ENCODE data around the gene CYGB. TPM values are rescaled to one million over a fixed set of nuclear protein-coding genes. Genes with fewer than 3 reads are reported as not detected.
"Not testable (repeated sequence)": the region's sequence is repeated elsewhere in the genome, so short reads cannot be mapped to it uniquely, and the experiment has no call there.

CYGB gene
- polyA plus RNA-seq, 1 donor: 14.1 TPM

DNA sequence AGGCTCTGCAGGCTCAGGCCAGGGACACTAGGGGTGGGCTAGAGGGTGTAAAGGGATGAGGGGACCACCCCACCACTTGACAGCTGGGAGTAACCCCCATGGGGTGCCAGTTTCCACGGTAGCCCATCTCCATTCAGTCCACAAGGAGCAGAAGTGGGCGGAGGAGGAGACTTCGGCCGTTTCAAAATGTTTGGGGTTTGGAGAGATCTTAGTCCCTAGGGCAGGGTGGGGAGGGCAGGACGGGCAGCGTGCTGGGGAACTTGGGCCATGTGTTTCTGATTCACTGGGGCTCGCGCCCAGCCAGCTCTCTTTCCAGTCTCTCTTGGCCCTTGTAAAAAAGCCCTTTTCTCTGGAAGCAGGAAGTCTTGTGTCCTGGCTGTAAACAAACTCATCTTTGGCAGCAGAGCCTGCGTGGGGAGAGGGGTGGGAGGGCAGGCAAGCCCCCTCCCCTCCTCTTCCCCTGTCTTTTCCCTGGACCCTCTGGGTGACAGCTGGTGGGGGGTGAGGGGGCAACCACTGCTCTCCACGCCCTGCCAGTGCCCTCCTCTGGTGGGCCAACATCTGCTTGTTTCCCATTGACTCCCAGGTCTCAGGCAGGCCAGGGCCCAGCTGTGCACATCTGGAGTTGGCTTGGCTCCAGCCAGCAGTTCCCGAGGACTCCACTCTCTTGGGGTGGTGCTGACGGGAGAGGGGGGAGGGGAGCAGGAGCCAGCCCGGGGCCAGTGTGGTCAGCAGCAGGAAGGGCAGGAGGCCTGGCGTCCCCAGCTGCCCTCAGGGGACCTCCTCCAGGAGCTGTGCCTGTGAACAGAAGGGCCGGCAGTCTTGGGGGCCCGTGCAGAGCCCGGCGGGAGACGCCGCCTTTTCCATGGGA is 8.1 kb downstream of the CYGB start:
- peaks cover 52% of the 10 kb centered on the region for H3K4me1 ChIP-seq (ENCODE audit: control insufficient read depth, insufficient read depth, low read length)

DNA sequence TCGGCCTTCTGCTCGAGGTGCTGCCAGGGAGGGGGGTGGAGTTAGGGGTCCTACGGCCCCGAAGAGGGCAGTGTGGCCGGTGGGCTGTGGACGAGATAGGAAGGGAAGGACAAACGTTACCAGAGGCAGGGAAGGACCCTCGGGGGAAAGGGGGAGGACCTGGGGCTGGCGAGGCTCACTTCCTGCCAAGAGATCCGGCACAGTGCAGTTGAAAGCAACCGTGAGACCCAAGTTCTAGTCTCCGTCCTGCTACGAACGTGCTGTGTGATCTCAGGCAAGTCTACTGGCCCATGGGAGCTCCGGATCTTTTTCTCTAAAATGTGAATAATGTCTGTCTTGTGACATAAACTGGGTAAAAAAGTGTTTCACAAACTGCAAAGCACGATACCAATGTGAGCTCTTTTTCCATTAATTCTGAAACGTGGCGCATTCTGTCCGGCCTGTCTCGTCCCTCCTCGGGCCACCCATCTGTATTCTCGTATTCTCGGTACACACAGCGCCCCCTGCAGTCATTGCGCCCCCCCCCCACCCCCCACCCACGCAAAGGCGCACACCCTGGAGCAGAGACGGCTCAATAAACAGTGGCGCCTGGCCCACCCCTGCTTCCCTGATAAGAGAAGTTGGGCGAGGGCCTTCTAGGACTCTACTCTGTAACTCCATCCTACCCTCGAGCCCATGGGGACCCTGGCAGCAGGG is 8.8 kb downstream of the CYGB start:
- peak overlapping the region; percentile 81 for H3K27ac ChIP-seq (ENCODE audit: low read length)
- 85% methylated on average over 5 of the region's 31 CpGs for WGBS (ENCODE audit: insufficient coverage, low lambda C conversion rate)
- H3K36me3 ChIP-seq (ENCODE audit: control insufficient read depth, insufficient read depth, low read length): no peaks in the 10 kb centered on the region
- H3K4me1 ChIP-seq (ENCODE audit: control insufficient read depth, insufficient read depth, low read length): peaks cover 52% of the 10 kb centered on the region
- H3K4me3 ChIP-seq (ENCODE audit: low read length): no peak overlapping the region
- peaks cover 3% of the 10 kb centered on the region for H3K9me3 ChIP-seq (ENCODE audit: control insufficient read depth, low read depth, low read length)
- DNase-seq: no peak
- no peaks in the 10 kb centered on the region for H3K27me3 ChIP-seq (ENCODE audit: control insufficient read depth, insufficient read depth, low read length)

More for the DNA sequence above, 8.1 kb downstream of the CYGB start:
- no peaks in the 10 kb centered on the region for H3K36me3 ChIP-seq (ENCODE audit: control insufficient read depth, insufficient read depth, low read length)
- DNase-seq: peak; percentile 71 to 77
- no peaks in the 10 kb centered on the region for H3K27me3 ChIP-seq (ENCODE audit: control insufficient read depth, insufficient read depth, low read length)
- peaks cover 3% of the 10 kb centered on the region for H3K9me3 ChIP-seq (ENCODE audit: control insufficient read depth, low read depth, low read length)
- peak overlapping the region; percentile 81 for H3K27ac ChIP-seq (ENCODE audit: low read length)
- no CpG with 5 or more reads among the region's 20 CpGs for WGBS (ENCODE audit: insufficient coverage, low lambda C conversion rate)
- no peak overlapping the region for H3K4me3 ChIP-seq (ENCODE audit: low read length)

DNA sequence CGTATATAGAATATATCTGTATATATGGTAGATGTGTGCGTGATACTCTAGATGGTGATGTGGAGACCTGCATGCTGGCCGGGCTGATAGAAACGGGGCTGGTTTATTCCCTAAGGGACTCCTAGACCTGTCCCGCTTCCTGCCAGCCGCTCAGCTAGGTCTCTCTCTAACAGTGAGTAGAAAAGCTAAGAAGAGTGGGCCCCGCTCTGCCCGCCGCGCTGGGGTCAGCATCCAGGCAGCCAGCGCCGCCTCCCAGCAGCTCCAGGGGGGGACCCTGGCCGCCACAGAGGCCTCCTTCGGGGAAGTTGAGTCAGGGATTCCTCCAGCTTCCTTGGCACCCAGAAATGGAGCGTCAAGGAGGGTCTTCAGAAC is 9.4 kb downstream of the CYGB start:
- H3K27me3 ChIP-seq (ENCODE audit: control insufficient read depth, insufficient read depth, low read length): no peaks in the 10 kb centered on the region
- H3K4me1 ChIP-seq (ENCODE audit: control insufficient read depth, insufficient read depth, low read length): peaks cover 51% of the 10 kb centered on the region
- no peak for DNase-seq
- no CpG with 5 or more reads among the region's 15 CpGs for WGBS (ENCODE audit: insufficient coverage, low lambda C conversion rate)
- peaks cover 3% of the 10 kb centered on the region for H3K9me3 ChIP-seq (ENCODE audit: control insufficient read depth, low read depth, low read length)
- no peaks in the 10 kb centered on the region for H3K36me3 ChIP-seq (ENCODE audit: control insufficient read depth, insufficient read depth, low read length)
- H3K4me3 ChIP-seq (ENCODE audit: low read length): no peak overlapping the region
- peak overlapping the region; percentile 81 for H3K27ac ChIP-seq (ENCODE audit: low read length)

DNA sequence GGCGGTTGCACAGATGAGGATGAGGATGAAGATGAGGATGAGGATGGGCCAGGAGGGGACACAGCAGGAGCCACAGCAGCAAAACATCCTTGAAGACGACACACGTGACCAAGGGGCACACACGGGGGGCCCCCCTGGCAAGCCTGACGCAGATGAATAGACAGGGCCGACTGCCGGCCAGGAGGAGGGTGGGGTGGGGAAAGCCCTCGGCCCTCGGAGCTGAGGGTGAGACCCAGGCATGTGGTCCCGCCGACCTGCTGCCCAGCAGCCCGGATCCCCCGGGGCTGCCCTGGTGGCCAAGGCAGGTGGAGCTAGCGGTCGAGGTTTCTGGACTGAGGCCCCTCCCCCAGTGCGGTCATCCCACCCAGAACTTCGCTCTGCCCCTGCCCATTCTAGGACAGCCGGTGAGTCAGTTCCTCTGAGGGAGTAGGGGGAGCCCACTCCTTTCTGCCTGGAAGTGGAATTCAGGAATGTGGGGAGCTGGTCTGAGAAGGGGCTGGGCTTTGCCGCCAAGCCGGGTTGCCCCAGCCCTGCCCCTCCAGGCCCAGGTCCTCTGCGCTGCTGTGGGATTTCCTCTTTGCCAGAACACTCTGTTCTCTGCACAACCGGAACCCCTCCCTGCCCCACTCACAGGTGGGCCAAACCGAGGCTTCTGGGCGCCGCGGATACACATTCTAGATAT is 9.9 kb downstream of the CYGB start:
- WGBS (ENCODE audit: insufficient coverage, low lambda C conversion rate): no CpG with 5 or more reads among the region's 26 CpGs
- H3K4me1 ChIP-seq (ENCODE audit: control insufficient read depth, insufficient read depth, low read length): peaks cover 49% of the 10 kb centered on the region
- H3K27me3 ChIP-seq (ENCODE audit: control insufficient read depth, insufficient read depth, low read length): no peaks in the 10 kb centered on the region
- H3K9me3 ChIP-seq (ENCODE audit: control insufficient read depth, low read depth, low read length): peaks cover 3% of the 10 kb centered on the region
- DNase-seq: no peak
- H3K36me3 ChIP-seq (ENCODE audit: control insufficient read depth, insufficient read depth, low read length): no peaks in the 10 kb centered on the region
- H3K27ac ChIP-seq (ENCODE audit: low read length): peak overlapping the region; percentile 81
- H3K4me3 ChIP-seq (ENCODE audit: low read length): no peak overlapping the region

DNA sequence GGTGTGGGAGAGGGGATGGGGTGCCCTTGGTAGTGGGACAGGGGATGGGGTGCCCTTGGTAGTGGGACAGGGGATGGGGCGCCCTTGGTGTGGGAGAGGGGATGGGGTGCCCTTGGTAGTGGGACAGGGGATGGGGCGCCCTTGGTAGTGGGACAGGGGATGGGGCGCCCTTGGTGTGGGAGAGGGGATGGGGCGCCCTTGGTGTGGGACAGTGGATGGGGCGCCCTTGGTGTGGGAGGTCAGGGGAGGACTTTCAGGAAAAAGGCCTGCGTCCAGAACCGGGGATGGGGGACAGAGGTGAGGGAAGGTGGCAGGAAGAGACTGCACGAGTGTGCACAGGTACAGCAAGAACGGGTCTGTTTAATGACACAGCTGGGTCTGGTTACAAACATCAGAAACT is 10.5 kb downstream of the CYGB start:
- H3K27me3 ChIP-seq (ENCODE audit: control insufficient read depth, insufficient read depth, low read length); H3K9me3 ChIP-seq (ENCODE audit: control insufficient read depth, low read depth, low read length); DNase-seq; H3K4me3 ChIP-seq (ENCODE audit: low read length); H3K36me3 ChIP-seq (ENCODE audit: control insufficient read depth, insufficient read depth, low read length); H3K27ac ChIP-seq (ENCODE audit: low read length): not testable (repeated sequence)
- H3K4me1 ChIP-seq (ENCODE audit: control insufficient read depth, insufficient read depth, low read length): peaks cover 49% of the 10 kb centered on the region
- WGBS (ENCODE audit: insufficient coverage, low lambda C conversion rate): 53% methylated on average over 3 of the region's 9 CpGs

DNA sequence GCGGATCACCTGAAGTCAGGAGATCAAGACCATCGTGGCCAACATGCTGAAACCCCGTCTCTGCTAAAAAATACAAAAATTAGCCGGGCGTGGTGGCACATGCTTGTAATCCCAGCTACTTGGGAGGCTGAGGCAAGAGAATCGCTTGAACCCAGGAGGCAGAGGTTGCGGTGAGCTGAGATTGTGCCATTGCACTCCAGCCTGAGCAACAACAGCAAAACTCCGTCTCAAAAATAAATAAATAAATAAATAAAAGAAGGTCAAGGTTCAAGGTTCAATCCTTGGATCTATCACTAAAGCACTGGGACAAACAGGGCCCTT is 12.0 kb downstream of the CYGB start:
- WGBS (ENCODE audit: insufficient coverage, low lambda C conversion rate): no CpG with 5 or more reads among the region's 8 CpGs

DNA sequence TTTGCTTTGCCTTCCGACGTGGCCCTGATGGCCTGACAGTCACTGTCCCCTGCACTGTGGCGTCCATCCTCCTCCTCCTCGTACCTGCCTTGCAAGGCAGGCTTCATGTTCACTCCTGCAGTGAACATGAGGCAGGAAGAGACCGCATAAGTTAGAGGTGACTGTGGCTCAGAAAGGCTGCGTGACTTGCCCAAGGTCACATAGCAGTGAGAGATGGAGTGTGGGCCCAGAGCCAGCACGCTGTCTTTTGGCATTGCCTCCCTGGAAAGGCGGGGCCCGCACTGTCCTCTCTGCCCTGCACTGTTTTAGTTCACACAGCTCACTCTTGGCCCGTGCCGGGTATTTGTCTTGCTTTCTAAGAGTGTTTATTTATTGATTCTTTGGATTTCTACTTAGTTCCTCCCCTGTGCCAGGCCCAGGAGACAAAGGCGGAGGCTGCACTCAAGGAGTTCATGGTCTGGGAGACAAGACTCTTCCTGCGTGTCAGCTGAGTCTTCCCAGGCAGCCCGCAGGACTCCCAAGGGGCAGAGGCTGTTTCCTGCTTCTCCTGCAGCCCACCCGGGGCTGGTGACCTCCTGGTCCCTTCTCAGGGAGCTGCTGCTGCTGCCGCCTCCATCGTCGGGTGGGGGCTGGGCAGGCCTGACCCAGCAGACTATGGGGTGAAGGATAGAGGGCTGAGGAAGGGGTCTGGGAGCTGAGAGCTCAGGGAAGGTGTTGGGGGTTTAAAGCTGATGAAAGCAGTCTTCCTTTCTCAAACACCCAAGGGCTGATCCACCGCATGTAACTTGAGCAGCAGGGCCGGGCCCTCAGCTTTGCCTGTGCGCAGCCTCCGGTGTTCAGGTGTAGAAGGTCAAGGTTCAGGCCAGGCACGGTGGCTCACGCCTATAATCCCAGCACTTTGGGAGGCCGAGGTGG is 12.7 kb downstream of the CYGB start:
- Histone ChIP-seq H3K9me3 (ENCODE audit: control insufficient read depth, low read depth, low read length) (peaks cover 3% of the 10 kb centered on the region), H3K4me1 (ENCODE audit: control insufficient read depth, insufficient read depth, low read length) (peaks cover 40% of the 10 kb centered on the region), H3K36me3 (ENCODE audit: control insufficient read depth, insufficient read depth, low read length) (no peaks in the 10 kb centered on the region), H3K27ac (ENCODE audit: low read length) (no peak overlapping the region), H3K4me3 (ENCODE audit: low read length) (no peak overlapping the region), H3K27me3 (ENCODE audit: control insufficient read depth, insufficient read depth, low read length) (no peaks in the 10 kb centered on the region)
- DNase-seq: peak in 1 of 2 donors; percentile 55
- WGBS (ENCODE audit: insufficient coverage, low lambda C conversion rate): no CpG with 5 or more reads among the region's 25 CpGs

More for the DNA sequence above, 12.0 kb downstream of the CYGB start:
- not testable (repeated sequence) for H3K4me3 ChIP-seq (ENCODE audit: low read length); H3K9me3 ChIP-seq (ENCODE audit: control insufficient read depth, low read depth, low read length); DNase-seq; H3K27me3 ChIP-seq (ENCODE audit: control insufficient read depth, insufficient read depth, low read length); H3K27ac ChIP-seq (ENCODE audit: low read length); H3K36me3 ChIP-seq (ENCODE audit: control insufficient read depth, insufficient read depth, low read length)
- H3K4me1 ChIP-seq (ENCODE audit: control insufficient read depth, insufficient read depth, low read length): peaks cover 45% of the 10 kb centered on the region

DNA sequence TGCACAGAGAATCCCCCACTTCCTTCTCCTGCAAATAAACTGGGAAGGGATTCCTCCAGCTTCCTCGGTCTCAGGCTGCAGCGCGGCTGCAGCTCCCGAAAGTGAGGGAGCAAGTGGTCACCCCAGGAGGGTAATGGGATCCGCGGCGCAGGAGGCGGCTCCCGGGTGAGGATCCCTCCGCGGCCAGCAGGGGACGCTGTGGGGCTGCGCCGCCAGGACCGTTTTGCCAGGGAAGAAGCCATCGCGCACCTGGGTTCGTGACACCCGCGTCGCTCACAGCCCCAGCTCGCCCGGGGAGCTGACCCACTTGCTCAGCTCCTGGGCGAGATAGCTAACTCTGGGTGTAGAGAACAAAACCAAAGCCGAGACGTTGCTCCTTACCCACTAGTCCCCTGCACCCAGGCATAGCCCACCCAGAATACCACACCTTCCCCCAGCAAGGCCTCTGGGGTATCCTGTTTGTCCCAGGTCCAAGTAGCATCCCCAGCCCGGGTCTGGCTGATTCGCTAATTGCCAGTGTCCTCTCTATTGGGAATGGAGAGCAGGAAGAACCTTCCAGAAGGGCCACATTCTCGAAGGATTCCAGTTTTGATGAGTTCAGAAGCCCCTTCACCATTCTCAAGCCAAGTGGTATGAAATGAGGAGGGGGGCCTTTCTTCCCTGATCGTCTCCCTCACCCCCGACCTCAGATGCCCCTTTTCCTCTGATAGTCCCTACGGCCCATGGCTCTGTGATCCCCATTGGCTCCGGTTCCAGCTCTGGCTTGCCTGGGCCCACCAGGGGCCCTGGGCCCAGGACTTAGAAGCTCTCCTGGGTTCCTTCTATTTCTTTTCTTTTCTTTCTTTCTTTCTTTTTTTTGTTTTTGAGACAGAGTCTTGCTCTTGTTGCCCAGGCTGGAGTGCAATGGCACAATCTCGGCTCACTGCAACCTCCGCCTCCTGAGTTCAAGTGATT is 14.1 kb downstream of the CYGB start:
- Histone ChIP-seq H3K4me1 (ENCODE audit: control insufficient read depth, insufficient read depth, low read length) (peaks cover 25% of the 10 kb centered on the region), H3K9me3 (ENCODE audit: control insufficient read depth, low read depth, low read length) (peaks cover 3% of the 10 kb centered on the region), H3K27me3 (ENCODE audit: control insufficient read depth, insufficient read depth, low read length) (no peaks in the 10 kb centered on the region), H3K27ac (ENCODE audit: low read length) (no peak overlapping the region), H3K4me3 (ENCODE audit: low read length) (no peak overlapping the region), H3K36me3 (ENCODE audit: control insufficient read depth, insufficient read depth, low read length) (no peaks in the 10 kb centered on the region)
- peak in 1 of 2 donors; percentile 65 for DNase-seq
- WGBS (ENCODE audit: insufficient coverage, low lambda C conversion rate): no CpG with 5 or more reads among the region's 35 CpGs

DNA sequence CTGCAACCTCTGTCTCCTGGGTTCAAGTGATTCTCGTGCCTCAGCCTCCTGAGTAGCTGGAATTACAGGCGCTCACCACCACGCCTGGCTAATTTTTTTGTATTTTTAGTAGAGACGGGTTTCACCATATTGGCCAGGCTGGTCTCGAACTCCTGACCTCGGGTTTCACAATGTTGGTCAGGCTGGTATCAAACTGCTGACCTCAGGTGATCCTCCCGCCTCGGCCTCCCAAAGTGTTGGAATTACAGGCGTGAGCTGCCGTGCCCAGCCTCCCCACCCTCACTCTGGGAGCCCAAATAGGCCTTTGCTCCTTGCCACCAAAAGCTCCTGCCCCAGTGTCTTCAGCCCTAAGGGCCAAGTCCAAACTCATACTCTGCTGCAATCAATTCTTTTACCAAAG is 15.8 kb downstream of the CYGB start:
- not testable (repeated sequence) for H3K4me3 ChIP-seq (ENCODE audit: low read length); H3K9me3 ChIP-seq (ENCODE audit: control insufficient read depth, low read depth, low read length); DNase-seq; H3K36me3 ChIP-seq (ENCODE audit: control insufficient read depth, insufficient read depth, low read length); H3K27ac ChIP-seq (ENCODE audit: low read length); H3K27me3 ChIP-seq (ENCODE audit: control insufficient read depth, insufficient read depth, low read length)
- no CpG with 5 or more reads among the region's 10 CpGs for WGBS (ENCODE audit: insufficient coverage, low lambda C conversion rate)
- peaks cover 15% of the 10 kb centered on the region for H3K4me1 ChIP-seq (ENCODE audit: control insufficient read depth, insufficient read depth, low read length)

Data from large intestine (tissue), 3 donors.